ENCODE measurements around the gene NCOA1.
"Not testable (repeated sequence)": the region's sequence is repeated elsewhere in the genome, so short reads cannot be mapped to it uniquely, and the experiment has no call there.

The NCOA1 gene

DNA sequence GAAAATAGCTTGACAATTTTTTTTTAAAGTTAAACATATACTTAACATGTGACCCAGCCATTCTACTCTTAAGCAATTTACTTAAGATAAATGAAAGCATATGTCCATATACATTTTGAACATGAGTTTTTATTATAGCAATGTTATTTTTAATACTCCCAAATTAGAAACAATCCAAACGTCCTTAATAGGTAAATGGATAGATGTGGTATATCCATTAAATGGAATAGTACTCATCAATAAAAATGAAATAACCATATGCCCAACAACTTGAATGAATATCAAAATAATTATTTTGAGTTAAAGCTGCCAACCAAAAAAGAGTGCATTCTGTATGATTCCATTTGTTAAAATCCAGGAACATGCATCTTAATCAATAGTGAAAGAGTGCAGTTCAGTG, 29.1 kb downstream of the NCOA1 start:
- TF ChIP-seq, protein P1, sequence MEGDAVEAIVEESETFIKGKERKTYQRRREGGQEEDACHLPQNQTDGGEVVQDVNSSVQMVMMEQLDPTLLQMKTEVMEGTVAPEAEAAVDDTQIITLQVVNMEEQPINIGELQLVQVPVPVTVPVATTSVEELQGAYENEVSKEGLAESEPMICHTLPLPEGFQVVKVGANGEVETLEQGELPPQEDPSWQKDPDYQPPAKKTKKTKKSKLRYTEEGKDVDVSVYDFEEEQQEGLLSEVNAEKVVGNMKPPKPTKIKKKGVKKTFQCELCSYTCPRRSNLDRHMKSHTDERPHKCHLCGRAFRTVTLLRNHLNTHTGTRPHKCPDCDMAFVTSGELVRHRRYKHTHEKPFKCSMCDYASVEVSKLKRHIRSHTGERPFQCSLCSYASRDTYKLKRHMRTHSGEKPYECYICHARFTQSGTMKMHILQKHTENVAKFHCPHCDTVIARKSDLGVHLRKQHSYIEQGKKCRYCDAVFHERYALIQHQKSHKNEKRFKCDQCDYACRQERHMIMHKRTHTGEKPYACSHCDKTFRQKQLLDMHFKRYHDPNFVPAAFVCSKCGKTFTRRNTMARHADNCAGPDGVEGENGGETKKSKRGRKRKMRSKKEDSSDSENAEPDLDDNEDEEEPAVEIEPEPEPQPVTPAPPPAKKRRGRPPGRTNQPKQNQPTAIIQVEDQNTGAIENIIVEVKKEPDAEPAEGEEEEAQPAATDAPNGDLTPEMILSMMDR (conservative IDR thresholded peaks at IDR 0.05; ENCODE audit: low read length), result no peak
- no peak for DNase-seq (ENCODE audit: low read depth)
- no peak overlapping the region for H3K4me3 ChIP-seq (ENCODE audit: low read length)

DNA sequence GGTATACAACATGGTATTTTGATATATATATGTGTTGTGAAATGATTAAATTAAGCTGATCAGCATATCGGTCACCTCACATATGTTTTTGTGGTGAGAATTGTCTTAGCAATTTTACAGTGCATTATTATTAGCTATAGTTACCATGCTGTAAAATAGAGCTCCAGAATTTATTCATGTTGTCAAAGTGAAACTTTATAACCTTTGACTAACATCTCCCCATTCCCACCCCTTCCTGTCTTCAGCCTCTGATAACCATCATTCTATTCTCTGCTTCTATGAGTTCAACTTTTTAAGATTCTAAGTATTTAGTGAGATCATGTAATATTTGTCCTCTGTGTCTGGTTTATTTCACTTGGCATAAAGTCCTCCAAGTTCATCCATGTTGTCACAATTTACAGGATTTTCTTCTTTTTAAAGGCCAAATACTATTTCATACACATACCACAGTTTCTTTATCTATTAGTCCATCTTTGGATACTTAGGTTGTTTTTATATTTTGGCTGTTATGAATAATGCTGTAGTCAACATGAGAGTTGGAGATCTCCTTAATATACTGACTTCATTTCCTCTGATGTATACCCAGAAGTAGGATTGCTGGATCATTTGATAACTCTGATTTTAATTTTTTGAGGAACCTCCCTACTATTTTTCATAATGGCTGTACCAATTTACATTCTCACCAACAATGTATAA, 30.3 kb downstream of the NCOA1 start:
- no peak for DNase-seq (ENCODE audit: low read depth)
- H3K4me3 ChIP-seq (ENCODE audit: low read length), result no peak overlapping the region
- TF ChIP-seq, protein P1 (conservative IDR thresholded peaks at IDR 0.05; ENCODE audit: low read length), result no peak

DNA sequence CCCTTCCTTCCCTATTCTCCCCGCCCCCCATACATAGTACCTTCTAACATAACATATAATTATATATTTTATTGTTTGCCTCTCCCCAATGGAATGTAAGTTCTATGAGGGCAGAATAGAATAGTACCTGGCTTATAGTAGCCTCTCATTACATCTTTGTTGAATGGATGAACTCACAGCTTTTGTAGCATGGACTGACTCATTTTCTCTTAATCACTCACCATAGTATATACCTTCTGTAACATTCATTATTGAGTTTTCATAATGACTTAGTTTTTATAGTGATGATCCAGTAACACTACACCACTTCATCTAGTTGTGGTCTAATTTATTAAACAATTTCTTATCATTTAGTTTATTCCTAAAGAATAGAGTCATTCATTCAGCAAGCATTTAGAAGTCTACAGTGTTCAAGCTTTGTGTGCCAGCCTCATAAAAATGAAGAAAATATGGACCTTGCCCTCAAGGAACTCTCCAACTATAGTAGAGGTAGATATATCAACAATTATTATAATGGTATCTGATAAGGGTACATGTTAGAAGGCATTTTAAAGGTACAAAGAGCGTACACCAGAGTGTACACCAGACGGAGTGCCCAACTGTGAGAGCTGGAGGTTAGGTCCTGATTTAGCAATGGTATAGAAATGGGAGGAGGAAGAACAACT, 31.1 kb downstream of the NCOA1 start:
- no peak overlapping the region for H3K4me3 ChIP-seq (ENCODE audit: low read length)
- no peak for DNase-seq (ENCODE audit: low read depth)
- TF ChIP-seq, protein P1 (conservative IDR thresholded peaks at IDR 0.05; ENCODE audit: low read length), result no peak

DNA sequence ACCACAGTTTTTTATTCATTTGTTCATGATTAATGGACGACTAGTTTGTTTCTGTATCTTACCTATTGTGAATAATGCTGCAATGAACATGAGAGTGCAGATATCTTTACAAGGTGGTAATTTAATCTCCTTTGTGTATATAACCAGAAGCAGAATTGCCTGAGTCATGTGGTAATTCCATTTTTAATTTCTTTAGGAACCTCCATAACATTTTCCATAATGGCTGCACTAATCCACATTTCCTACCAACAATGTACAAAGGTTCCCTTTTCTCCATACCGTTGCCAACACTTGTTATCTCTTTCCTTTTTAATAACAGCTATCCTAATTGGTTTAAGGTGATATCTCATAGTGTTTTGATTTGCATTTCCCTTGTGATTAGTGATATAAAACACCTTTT, 36.5 kb downstream of the NCOA1 start:
- TF ChIP-seq, protein P1 (conservative IDR thresholded peaks at IDR 0.05; ENCODE audit: low read length), result no peak
- no peak for DNase-seq (ENCODE audit: low read depth)
- no peak overlapping the region for H3K4me3 ChIP-seq (ENCODE audit: low read length)

DNA sequence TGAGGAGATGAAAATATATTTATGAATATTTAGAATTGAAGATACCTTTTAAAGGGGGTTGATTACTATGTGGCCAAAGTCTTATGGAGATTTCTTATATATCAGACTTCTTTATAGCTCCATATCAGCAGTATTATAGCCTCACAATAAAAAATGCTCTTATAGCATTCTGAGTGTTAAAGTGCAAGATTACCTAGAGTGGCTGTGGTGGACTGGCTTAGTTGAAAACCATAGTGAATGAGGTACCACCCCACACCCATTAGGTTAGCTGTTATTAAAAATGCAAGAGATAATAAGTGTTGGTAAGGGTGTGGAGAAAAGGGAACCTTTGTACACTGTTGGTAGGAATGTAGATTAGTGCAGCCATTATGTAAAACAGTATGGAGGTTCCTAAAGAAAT, 39.7 kb downstream of the NCOA1 start:
- no peak overlapping the region for H3K4me3 ChIP-seq (ENCODE audit: low read length)
- TF ChIP-seq, protein P1 (conservative IDR thresholded peaks at IDR 0.05; ENCODE audit: low read length), result no peak
- no peak for DNase-seq (ENCODE audit: low read depth)

DNA sequence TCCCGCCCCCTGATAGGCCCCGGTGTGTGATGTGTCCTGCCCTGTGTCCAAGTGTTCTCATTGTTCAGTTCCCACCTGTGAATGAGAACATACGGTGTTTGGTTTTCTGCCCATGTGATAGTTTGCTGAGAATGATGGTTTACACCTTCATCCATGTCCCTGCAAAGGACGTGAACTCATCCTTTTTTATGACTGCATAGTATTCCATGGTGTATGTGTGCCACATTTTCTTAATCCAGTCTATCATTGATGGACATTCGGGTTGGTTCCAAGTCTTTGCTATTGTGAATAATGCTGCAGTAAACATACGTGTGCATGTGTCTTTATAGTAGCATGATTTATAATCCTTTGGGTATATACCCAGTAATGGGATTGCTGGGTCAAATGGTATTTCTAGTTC, 40.6 kb downstream of the NCOA1 start:
- DNase-seq (ENCODE audit: low read depth); H3K4me3 ChIP-seq (ENCODE audit: low read length): not testable (repeated sequence)

DNA sequence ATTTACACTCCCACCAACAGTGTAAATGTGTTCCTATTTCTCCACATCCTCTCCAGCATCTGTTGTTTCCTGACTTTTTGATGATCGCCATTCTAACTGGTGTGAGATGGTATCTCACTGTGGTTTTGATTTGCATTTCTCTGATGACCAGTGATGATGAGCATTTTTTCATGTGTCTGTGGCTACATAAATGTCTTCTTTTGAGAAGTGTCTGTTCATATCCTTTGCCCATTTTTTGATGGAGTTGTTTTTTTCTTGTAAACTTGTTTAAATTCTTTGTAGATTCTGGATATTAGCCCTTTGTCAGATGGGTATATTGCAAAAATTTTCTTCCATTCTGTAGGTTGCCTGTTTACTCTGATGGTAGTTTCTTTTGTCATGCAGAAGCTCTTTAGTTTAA, 41.0 kb downstream of the NCOA1 start:
- not testable (repeated sequence) for DNase-seq (ENCODE audit: low read depth); H3K4me3 ChIP-seq (ENCODE audit: low read length)

DNA sequence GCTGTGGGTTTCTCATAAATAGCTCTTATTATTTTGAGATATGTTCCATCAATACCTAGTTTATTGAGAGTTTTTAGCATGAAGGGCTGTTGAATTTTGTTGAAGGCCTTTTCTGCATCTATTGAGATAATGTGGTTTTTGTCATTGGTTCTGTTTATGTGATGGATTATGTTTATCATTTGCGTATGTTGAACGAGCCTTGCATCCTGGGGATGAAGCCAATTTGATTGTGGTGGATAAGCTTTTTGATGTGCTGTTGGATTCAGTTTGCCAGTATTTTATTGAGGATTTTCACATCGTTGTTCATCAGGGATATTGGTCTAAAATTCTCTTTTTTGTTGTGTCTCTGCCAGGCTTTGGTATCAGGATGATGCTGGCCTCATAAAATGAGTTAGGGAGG, 42.5 kb downstream of the NCOA1 start:
- H3K4me3 ChIP-seq (ENCODE audit: low read length); DNase-seq (ENCODE audit: low read depth): not testable (repeated sequence)
